ENCODE results near the gene CCND2.

CCND2 gene

DNA sequence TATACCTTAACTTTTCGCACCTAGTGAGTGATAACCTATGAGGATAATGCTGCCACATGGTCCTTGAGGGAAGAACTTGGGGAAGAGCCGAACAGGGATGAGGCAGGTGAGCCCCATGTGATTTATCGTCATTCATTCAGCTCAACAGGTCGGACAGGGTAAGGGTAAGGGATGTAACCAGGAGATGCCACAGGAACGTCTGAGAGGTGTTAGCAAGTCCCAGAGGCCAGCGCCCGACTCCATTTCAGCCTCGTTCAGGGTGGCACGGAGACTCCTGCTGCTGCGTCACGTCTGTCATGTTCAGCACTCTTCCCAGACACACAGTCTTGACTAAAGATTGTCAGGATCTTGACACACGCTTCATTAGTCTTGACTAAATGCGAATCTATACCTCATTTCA lies 24.1 kb downstream of the CCND2 start:
- TF ChIP-seq EZH2phosphoT487 (IDR thresholded peaks at IDR 0.05; ENCODE audit: borderline replicate concordance) (no peak), CTCF (conservative IDR thresholded peaks at IDR 0.05; ENCODE audit: low read length) (no peak)
- Histone ChIP-seq H3K79me2 (ENCODE audit: insufficient read depth, low read length) (no peaks in the 10 kb centered on the region), H3K4me3 (ENCODE audit: low read length, poor library complexity, severe bottlenecking) (no peak overlapping the region), H3K4me1 (ENCODE audit: insufficient read depth, low read length, poor library complexity, severe bottlenecking) (no peaks in the 10 kb centered on the region), H3K9me2 (replicated peaks; ENCODE audit: low read depth, low read length) (no peaks in the 10 kb centered on the region), H4K20me1 (ENCODE audit: insufficient read depth, low read length, poor library complexity, severe bottlenecking) (no peaks in the 10 kb centered on the region), H3K27me3 (ENCODE audit: insufficient read depth, low read length, poor library complexity, severe bottlenecking) (no peaks in the 10 kb centered on the region), H3K4me2 (ENCODE audit: low read depth, low read length, poor library complexity, severe bottlenecking) (no peak overlapping the region), H2AFZ (ENCODE audit: low read length) (no peak overlapping the region), H3F3A (ENCODE audit: low read depth) (no peaks in the 10 kb centered on the region), H3K9me3 (ENCODE audit: insufficient read depth, low read depth, low read length) (no peaks in the 10 kb centered on the region), H3K9ac (ENCODE audit: low read depth, low read length, poor library complexity, severe bottlenecking) (no peak overlapping the region), H3K36me3 (ENCODE audit: insufficient read depth, low read length) (no peaks in the 10 kb centered on the region; the same call in 1 of the 2 replicates)

GRCh38 chr12:4300883-4301282 lies 27.3 kb downstream of the CCND2 start:
- H3K4me3 ChIP-seq (ENCODE audit: low read length, poor library complexity, severe bottlenecking), result no peak overlapping the region
- H3K9me3 ChIP-seq (ENCODE audit: insufficient read depth, low read depth, low read length), result no peaks in the 10 kb centered on the region
- H3K27me3 ChIP-seq (ENCODE audit: insufficient read depth, low read length, poor library complexity, severe bottlenecking), result no peaks in the 10 kb centered on the region
- H2AFZ ChIP-seq (ENCODE audit: low read length), result no peak overlapping the region
- H3K4me1 ChIP-seq (ENCODE audit: insufficient read depth, low read length, poor library complexity, severe bottlenecking), result no peaks in the 10 kb centered on the region
- no peak overlapping the region for H3K9ac ChIP-seq (ENCODE audit: low read depth, low read length, poor library complexity, severe bottlenecking)
- no peaks in the 10 kb centered on the region for H3F3A ChIP-seq (ENCODE audit: low read depth)
- H3K36me3 ChIP-seq (ENCODE audit: insufficient read depth, low read length), result no peaks in the 10 kb centered on the region; the same call in 1 of the 2 replicates
- no peak overlapping the region for H3K4me2 ChIP-seq (ENCODE audit: low read depth, low read length, poor library complexity, severe bottlenecking)
- H3K79me2 ChIP-seq (ENCODE audit: insufficient read depth, low read length), result no peaks in the 10 kb centered on the region
- no peak for TF ChIP-seq EZH2phosphoT487 (IDR thresholded peaks at IDR 0.05; ENCODE audit: borderline replicate concordance)
- H3K9me2 ChIP-seq (replicated peaks; ENCODE audit: low read depth, low read length), result no peaks in the 10 kb centered on the region
- H4K20me1 ChIP-seq (ENCODE audit: insufficient read depth, low read length, poor library complexity, severe bottlenecking), result no peaks in the 10 kb centered on the region

DNA sequence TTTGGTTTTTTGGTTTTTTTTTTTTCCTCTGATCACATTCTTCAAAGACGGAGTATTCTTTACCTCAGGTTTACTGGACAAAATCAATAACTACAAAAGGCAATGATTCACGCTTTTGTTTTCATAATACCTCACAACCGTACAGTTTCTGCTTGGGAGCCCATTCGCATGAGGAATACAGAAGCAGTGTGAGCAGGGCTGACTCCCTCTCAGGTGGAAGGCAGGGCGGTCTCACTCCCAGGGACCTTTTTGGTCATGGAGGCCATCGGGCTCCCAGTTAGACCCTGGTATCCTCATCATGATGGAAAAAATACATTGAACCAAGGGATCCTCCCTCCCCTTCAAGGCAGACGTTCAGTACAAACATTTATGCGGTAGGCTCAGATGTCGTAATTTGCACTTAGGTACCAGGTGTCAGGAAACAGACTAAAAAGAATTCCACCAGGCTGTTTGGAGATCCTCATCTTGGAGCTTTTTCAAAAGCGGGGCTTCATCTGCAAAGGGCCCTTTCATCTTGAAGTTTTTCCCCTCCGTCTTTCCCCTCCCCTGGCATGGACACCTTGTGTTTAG lies 28.5 kb downstream of the CCND2 start:
- no peak for TF ChIP-seq CTCF (conservative IDR thresholded peaks at IDR 0.05; ENCODE audit: low read length)
- TF ChIP-seq EZH2phosphoT487 (IDR thresholded peaks at IDR 0.05; ENCODE audit: borderline replicate concordance), result no peak
- no peaks in the 10 kb centered on the region for H3F3A ChIP-seq (ENCODE audit: low read depth)
- no peak overlapping the region for H3K4me2 ChIP-seq (ENCODE audit: low read depth, low read length, poor library complexity, severe bottlenecking)
- no peaks in the 10 kb centered on the region for H3K79me2 ChIP-seq (ENCODE audit: insufficient read depth, low read length)
- no peaks in the 10 kb centered on the region for H3K9me3 ChIP-seq (ENCODE audit: insufficient read depth, low read depth, low read length)
- no peaks in the 10 kb centered on the region for H4K20me1 ChIP-seq (ENCODE audit: insufficient read depth, low read length, poor library complexity, severe bottlenecking)
- H3K9me2 ChIP-seq (replicated peaks; ENCODE audit: low read depth, low read length), result no peaks in the 10 kb centered on the region
- no peak overlapping the region for H3K4me3 ChIP-seq (ENCODE audit: low read length, poor library complexity, severe bottlenecking)
- H3K9ac ChIP-seq (ENCODE audit: low read depth, low read length, poor library complexity, severe bottlenecking), result no peak overlapping the region
- H3K4me1 ChIP-seq (ENCODE audit: insufficient read depth, low read length, poor library complexity, severe bottlenecking), result no peaks in the 10 kb centered on the region
- H2AFZ ChIP-seq (ENCODE audit: low read length), result no peak overlapping the region
- no peaks in the 10 kb centered on the region for H3K27me3 ChIP-seq (ENCODE audit: insufficient read depth, low read length, poor library complexity, severe bottlenecking)
- no peaks in the 10 kb centered on the region; the same call in 1 of the 2 replicates for H3K36me3 ChIP-seq (ENCODE audit: insufficient read depth, low read length)

GRCh38 chr12:4302881-4303280 lies 29.3 kb downstream of the CCND2 start:
- Histone ChIP-seq H2AFZ (ENCODE audit: low read length) (no peak overlapping the region), H3K9me3 (ENCODE audit: insufficient read depth, low read depth, low read length) (no peaks in the 10 kb centered on the region), H3K79me2 (ENCODE audit: insufficient read depth, low read length) (no peaks in the 10 kb centered on the region), H4K20me1 (ENCODE audit: insufficient read depth, low read length, poor library complexity, severe bottlenecking) (no peaks in the 10 kb centered on the region), H3K4me2 (ENCODE audit: low read depth, low read length, poor library complexity, severe bottlenecking) (no peak overlapping the region), H3F3A (ENCODE audit: low read depth) (no peaks in the 10 kb centered on the region), H3K4me1 (ENCODE audit: insufficient read depth, low read length, poor library complexity, severe bottlenecking) (no peaks in the 10 kb centered on the region), H3K9ac (ENCODE audit: low read depth, low read length, poor library complexity, severe bottlenecking) (no peak overlapping the region), H3K36me3 (ENCODE audit: insufficient read depth, low read length) (no peaks in the 10 kb centered on the region; the same call in 1 of the 2 replicates), H3K9me2 (replicated peaks; ENCODE audit: low read depth, low read length) (no peaks in the 10 kb centered on the region), H3K4me3 (ENCODE audit: low read length, poor library complexity, severe bottlenecking) (no peak overlapping the region), H3K27me3 (ENCODE audit: insufficient read depth, low read length, poor library complexity, severe bottlenecking) (no peaks in the 10 kb centered on the region)
- TF ChIP-seq CTCF (conservative IDR thresholded peaks at IDR 0.05; ENCODE audit: low read length) (no peak), EZH2phosphoT487 (IDR thresholded peaks at IDR 0.05; ENCODE audit: borderline replicate concordance) (no peak)

All from Loucy (cell line).